AG04449 (cell line): ENCODE data around the gene CHPF.
A peak's percentile ranks its signal among the peaks of the same experiment; 100 is the strongest.

Source experiments
- CTCF ChIA-PET: fragments of 350-600 bp; formaldehyde crosslinking; extraction: SDS; loops from one replicate; lab custom pipeline; 2021; ENCODE audit warnings: antibody characterized with exemption; lab: Yijun Ruan, JAX
- POLR2A ChIA-PET: fragments of 400-600, 350-600 bp; formaldehyde crosslinking; extraction: SDS; loops from one replicate; lab custom pipeline; 2020; ENCODE audit warnings: antibody characterized with exemption, inconsistent platforms; lab: Yijun Ruan, JAX
- DNase-seq: peaks from one replicate; pipeline ENCODE4 v3.0.0-alpha.2; 2010; ENCODE audit warnings: low read depth, low spot score
- H3K4me3 ChIP-seq: 2 replicates; pipeline ENCODE4 v1.5.1; 2011; ENCODE audit warnings: low read depth, mild to moderate bottlenecking, control low read depth, low read length
- CTCF ChIP-seq: IDR thresholded peaks from one replicate; pipeline ENCODE4 v1.5.1; 2011; ENCODE audit warnings: mild to moderate bottlenecking, moderate library complexity, low read length, control low read depth, inconsistent platforms; ENCODE audit not compliant: insufficient read depth; ENCODE audit errors: missing control alignments

The CHPF gene

GRCh38 chr2:219512524-219513216 is 30.9 kb downstream of the CHPF start:
- H3K4me3 ChIP-seq, result no peak overlapping the region
- CTCF ChIA-PET, result interaction anchor here (1.0 to 39.0 kb wide), 4 partner anchors 12 to 111 kb away, joined by 3 to 1084 read pairs (median 84); partner anchors contain the start of gene GMPPA
- no peak for TF ChIP-seq CTCF
- POLR2A ChIA-PET, result interaction anchor here (1.7 kb wide), 1 partner anchor 14 kb away, joined by 9 read pairs; the partner anchor contains the start of gene GMPPA
- no peak for DNase-seq

GRCh38 chr2:219511547-219512325 is 31.9 kb downstream of the CHPF start:
- H3K4me3 ChIP-seq, result no peak overlapping the region
- ChIA-PET POLR2A (interaction anchor here (0.8 to 1.2 kb wide), 4 partner anchors 10 to 58 kb away, joined by 3 read pairs; no protein-coding TSS in a partner anchor), CTCF (interaction anchor here (0.9 to 39.0 kb wide), 11 partner anchors 13 to 353 kb away, joined by 3 to 1084 read pairs (median 4); partner anchors contain the start of gene GMPPA)
- DNase-seq, result no peak
- no peak for TF ChIP-seq CTCF

GRCh38 chr2:219510512-219511135 is 33.0 kb downstream of the CHPF start:
- TF ChIP-seq CTCF, result no peak
- POLR2A ChIA-PET, result interaction anchor here (0.8 to 2.5 kb wide), 8 partner anchors 10 to 57 kb away, joined by 3 to 28 read pairs (median 3); partner anchors contain the start of gene GMPPA
- CTCF ChIA-PET, result interaction anchor here (0.9 to 39.0 kb wide), 20 partner anchors 13 to 352 kb away, joined by 3 to 1084 read pairs (median 5); partner anchors contain the start of genes DNPEP, GMPPA and SPEG
- H3K4me3 ChIP-seq, result no peak overlapping the region
- DNase-seq, result no peak

GRCh38 chr2:219509780-219510511 is 33.7 kb downstream of the CHPF start:
- peak; percentile 88 for TF ChIP-seq CTCF
- ChIA-PET POLR2A (interaction anchor here (0.8 to 2.5 kb wide), 6 partner anchors 10 to 57 kb away, joined by 3 to 28 read pairs (median 4); partner anchors contain the start of gene GMPPA), CTCF (interaction anchor here (0.6 to 39.0 kb wide), 23 partner anchors 12 to 122 kb away, joined by 3 to 1084 read pairs (median 5); partner anchors contain the start of genes DES, DNPEP, GMPPA and SPEG)
- peak overlapping the region; percentile 45 for H3K4me3 ChIP-seq
- no peak for DNase-seq

GRCh38 chr2:219508971-219509779 is 34.4 kb downstream of the CHPF start:
- H3K4me3 ChIP-seq, result no peak overlapping the region
- no peak for TF ChIP-seq CTCF
- no peak for DNase-seq
- ChIA-PET POLR2A (interaction anchor here (1.1 to 2.5 kb wide), 5 partner anchors 10 to 21 kb away, joined by 3 to 28 read pairs (median 4); partner anchors contain the start of gene GMPPA), CTCF (interaction anchor here (0.7 to 39.0 kb wide), 20 partner anchors 12 to 121 kb away, joined by 3 to 1084 read pairs (median 4); partner anchors contain the start of genes DES, DNPEP and GMPPA)
